ENCODE results near the gene TEN1.

DNA sequence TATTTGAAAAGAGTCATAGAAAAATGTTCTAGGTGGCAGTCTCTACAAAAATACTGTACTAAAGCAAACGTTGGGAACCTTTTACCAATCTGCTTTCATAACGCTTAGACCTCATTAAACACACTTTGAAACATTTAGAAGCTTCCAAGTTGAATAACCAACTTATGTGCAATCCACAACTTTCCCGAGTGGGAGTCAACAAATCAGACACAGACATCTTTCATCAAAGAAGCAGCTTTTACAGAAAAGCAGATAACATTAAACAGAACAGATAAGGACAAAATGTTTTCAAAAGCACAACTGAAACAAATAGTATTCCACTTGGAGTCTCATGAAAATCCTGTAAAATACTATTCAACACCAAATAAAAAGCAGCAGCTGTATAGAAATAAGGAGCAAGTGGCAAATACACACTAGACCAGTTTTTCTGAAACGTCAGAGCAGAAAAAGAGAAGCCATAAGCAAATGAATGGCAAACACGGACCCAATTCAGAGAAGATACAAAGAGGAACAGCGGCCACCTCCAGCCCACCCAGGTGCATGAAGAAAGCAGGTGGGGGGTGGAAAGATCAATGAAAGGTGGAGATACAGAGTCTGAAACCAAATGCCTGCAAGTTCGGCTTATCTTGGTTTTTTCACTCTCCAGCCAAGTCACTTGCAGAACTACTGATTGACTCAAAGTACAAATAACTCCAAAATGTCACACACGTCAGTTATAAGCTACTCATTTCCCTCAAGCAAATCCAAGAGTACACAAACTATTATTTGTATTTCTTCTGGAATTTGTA lies 19.8 kb upstream of the TEN1 start:
- TF ChIP-seq POLR2A (IDR thresholded peaks at IDR 0.05) = no peak
- TF ChIP-seq, protein P1, sequence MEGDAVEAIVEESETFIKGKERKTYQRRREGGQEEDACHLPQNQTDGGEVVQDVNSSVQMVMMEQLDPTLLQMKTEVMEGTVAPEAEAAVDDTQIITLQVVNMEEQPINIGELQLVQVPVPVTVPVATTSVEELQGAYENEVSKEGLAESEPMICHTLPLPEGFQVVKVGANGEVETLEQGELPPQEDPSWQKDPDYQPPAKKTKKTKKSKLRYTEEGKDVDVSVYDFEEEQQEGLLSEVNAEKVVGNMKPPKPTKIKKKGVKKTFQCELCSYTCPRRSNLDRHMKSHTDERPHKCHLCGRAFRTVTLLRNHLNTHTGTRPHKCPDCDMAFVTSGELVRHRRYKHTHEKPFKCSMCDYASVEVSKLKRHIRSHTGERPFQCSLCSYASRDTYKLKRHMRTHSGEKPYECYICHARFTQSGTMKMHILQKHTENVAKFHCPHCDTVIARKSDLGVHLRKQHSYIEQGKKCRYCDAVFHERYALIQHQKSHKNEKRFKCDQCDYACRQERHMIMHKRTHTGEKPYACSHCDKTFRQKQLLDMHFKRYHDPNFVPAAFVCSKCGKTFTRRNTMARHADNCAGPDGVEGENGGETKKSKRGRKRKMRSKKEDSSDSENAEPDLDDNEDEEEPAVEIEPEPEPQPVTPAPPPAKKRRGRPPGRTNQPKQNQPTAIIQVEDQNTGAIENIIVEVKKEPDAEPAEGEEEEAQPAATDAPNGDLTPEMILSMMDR (IDR thresholded peaks at IDR 0.05) = no peak
- no peak for TF ChIP-seq POLR2AphosphoS5 (IDR thresholded peaks at IDR 0.05)
- TF ChIP-seq EP300 (IDR thresholded peaks at IDR 0.05) = no peak
